H9 (cell line): Measurements from ENCODE around the gene SACM1L. TPM values are rescaled to one million over a fixed set of nuclear protein-coding genes. Genes with fewer than 3 reads are reported as not detected.

Experiments
- DNase-seq: peaks from one replicate; pipeline ENCODE4 v3.0.0-alpha.2; 2017
- H2AFZ ChIP-seq: one replicate; pipeline ENCODE4 v1.6.1; 2013; ENCODE audit warnings: mild to moderate bottlenecking, low read length, control low read depth, moderate library complexity
- H2AK5ac ChIP-seq: 2 replicates; pipeline ENCODE4 v1.6.1; 2013; ENCODE audit warnings: low read length, control low read depth, mixed read lengths; ENCODE audit not compliant: insufficient read length
- H2BK120ac ChIP-seq: one replicate; pipeline ENCODE4 v1.6.1; 2013; ENCODE audit warnings: low read depth, mild to moderate bottlenecking, low read length, control low read depth, inconsistent platforms; ENCODE audit not compliant: poor library complexity, severe bottlenecking
- H2BK12ac ChIP-seq: 2 replicates; pipeline ENCODE4 v1.6.1; 2013; ENCODE audit warnings: low read length, control low read depth, mixed read lengths, low read depth; ENCODE audit not compliant: insufficient read length
- H2BK15ac ChIP-seq: 2 replicates; pipeline ENCODE4 v1.6.1; 2013; ENCODE audit warnings: low read depth, low read length, control low read depth
- H2BK20ac ChIP-seq: one replicate; pipeline ENCODE4 v1.6.1; 2013; ENCODE audit warnings: low read depth, mild to moderate bottlenecking, low read length, control low read depth, inconsistent platforms; ENCODE audit not compliant: poor library complexity, severe bottlenecking
- H2BK5ac ChIP-seq: 2 replicates; pipeline ENCODE4 v1.6.1; 2013; ENCODE audit warnings: low read length, control low read depth, mixed read lengths; ENCODE audit not compliant: insufficient read length
- H3K14ac ChIP-seq: 2 replicates; pipeline ENCODE4 v1.6.1; 2013; ENCODE audit warnings: low read length, control low read depth; ENCODE audit not compliant: insufficient read depth
- H3K18ac ChIP-seq: 2 replicates; pipeline ENCODE4 v1.6.1; 2013; ENCODE audit warnings: low read depth, mild to moderate bottlenecking, mixed read lengths, low read length, control low read depth; ENCODE audit not compliant: insufficient read length
- H3K23ac ChIP-seq: 2 replicates; pipeline ENCODE4 v1.6.1; 2013; ENCODE audit warnings: low read length, control low read depth, mixed read lengths, low read depth; ENCODE audit not compliant: insufficient read length
- H3K23me2 ChIP-seq: 2 replicates; pipeline ENCODE4 v1.6.1; 2013; ENCODE audit warnings: low read depth, mild to moderate bottlenecking, mixed read lengths, low read length, control low read depth; ENCODE audit not compliant: insufficient read length, poor library complexity, severe bottlenecking
- H3K27ac ChIP-seq: 2 replicates; pipeline ENCODE4 v1.5.1; 2013; ENCODE audit warnings: low read length, control low read depth, mixed read lengths, low read depth; ENCODE audit not compliant: insufficient read length
- H3K27me3 ChIP-seq: 2 replicates; pipeline ENCODE4 v1.6.1; 2013; ENCODE audit warnings: low read length, control low read depth, inconsistent platforms; ENCODE audit not compliant: insufficient read depth
- H3K4ac ChIP-seq: 2 replicates; pipeline ENCODE4 v1.6.1; 2013; ENCODE audit warnings: low read depth, mild to moderate bottlenecking, control low read depth, inconsistent platforms, low read length, moderate library complexity
- H3K4me1 ChIP-seq: 2 replicates; pipeline ENCODE4 v1.6.1; 2013; ENCODE audit warnings: low read length, control low read depth, inconsistent platforms; ENCODE audit not compliant: insufficient read depth
- H3K4me2 ChIP-seq: 2 replicates; pipeline ENCODE4 v1.6.1; 2013; ENCODE audit warnings: low read length, control low read depth, mixed read lengths; ENCODE audit not compliant: insufficient read length, insufficient read depth
- H3K56ac ChIP-seq: 2 replicates; pipeline ENCODE4 v1.6.1; 2013; ENCODE audit warnings: low read depth, mild to moderate bottlenecking, mixed read lengths, low read length, control low read depth; ENCODE audit not compliant: insufficient read length
- H3K79me1 ChIP-seq: 2 replicates; pipeline ENCODE4 v1.6.1; 2013; ENCODE audit warnings: low read depth, mild to moderate bottlenecking, moderate library complexity, low read length, control low read depth, inconsistent platforms; ENCODE audit not compliant: insufficient read depth, poor library complexity, severe bottlenecking
- H3K79me2 ChIP-seq: 2 replicates; pipeline ENCODE4 v1.6.1; 2013; ENCODE audit warnings: low read length, control low read depth, inconsistent platforms; ENCODE audit not compliant: insufficient read depth
- H3K9ac ChIP-seq: 2 replicates; pipeline ENCODE4 v1.6.1; 2013; ENCODE audit warnings: low read length, control low read depth, mixed read lengths; ENCODE audit not compliant: insufficient read length; ENCODE audit errors: extremely low read depth
- H3K9me3 ChIP-seq: one replicate; pipeline ENCODE4 v1.6.1; 2013; ENCODE audit warnings: low read depth, low read length, inconsistent platforms; ENCODE audit not compliant: control insufficient read depth
- H3T11ph ChIP-seq: one replicate; pipeline ENCODE4 v1.6.1; 2013; ENCODE audit warnings: mild to moderate bottlenecking, low read length, control low read depth, inconsistent platforms
- H4K20me1 ChIP-seq: one replicate; pipeline ENCODE4 v1.6.1; 2013; ENCODE audit not compliant: control insufficient read depth, insufficient read length, insufficient read depth
- H4K5ac ChIP-seq: 2 replicates; pipeline ENCODE4 v1.6.1; 2013; ENCODE audit warnings: low read depth, mild to moderate bottlenecking, mixed read lengths, low read length, control low read depth; ENCODE audit not compliant: insufficient read length
- H4K8ac ChIP-seq: replicated peaks from 2 replicates; pipeline ENCODE4 v1.6.1; 2013; ENCODE audit warnings: low read length, control low read depth, mixed read lengths, low read depth; ENCODE audit not compliant: insufficient read length
- H4K91ac ChIP-seq: 2 replicates; pipeline ENCODE4 v1.6.1; 2013; ENCODE audit warnings: low read depth, mild to moderate bottlenecking, moderate library complexity, mixed read lengths, low read length, control low read depth; ENCODE audit not compliant: insufficient read length
- H3K27ac Mint-ChIP-seq, 3 experiments: 2 replicates in 2 of 3; 3 replicates in 1 of 3; pipeline ENCODE4 v1.8.0; 2020 to 2021; ENCODE audit warnings: mixed read lengths in 3 of 3, mild to moderate bottlenecking in 1 of 3, moderate library complexity in 1 of 3
- H3K27me3 Mint-ChIP-seq: 2 replicates; pipeline ENCODE4 v1.8.0; 2021; ENCODE audit warnings: low read depth, mild to moderate bottlenecking, moderate library complexity, mixed read lengths
- H3K36me3 Mint-ChIP-seq, 3 experiments: 2 replicates in 2 of 3; 3 replicates in 1 of 3; pipeline ENCODE4 v1.8.0; 2020 to 2021; ENCODE audit warnings: low read depth in 3 of 3, mixed read lengths in 3 of 3; ENCODE audit not compliant: insufficient read depth in 1 of 3
- H3K4me1 Mint-ChIP-seq, 2 experiments: 2 replicates each; pipeline ENCODE4 v1.8.0; 2020; ENCODE audit warnings: mixed read lengths in 2 of 2
- H3K4me3 Mint-ChIP-seq, 2 experiments: 2 replicates in 1 of 2; 3 replicates in 1 of 2; pipeline ENCODE4 v1.8.0; 2020 to 2021; ENCODE audit warnings: mild to moderate bottlenecking in 2 of 2, mixed read lengths in 2 of 2, moderate library complexity in 1 of 2
- H3K9me3 Mint-ChIP-seq, 2 experiments: 2 replicates in 1 of 2; 3 replicates in 1 of 2; pipeline ENCODE4 v1.8.0; 2020; ENCODE audit warnings: mild to moderate bottlenecking in 2 of 2, mixed read lengths in 2 of 2, moderate library complexity in 1 of 2
- WGBS: extraction: QIAGEN DNeasy Blood & Tissue Kit; methylation state at CpG from one replicate; pipeline ENCODE4 v1.1.7; 2013; ENCODE audit warnings: missing lambda C conversion rate, low lambda C conversion rate, mixed read lengths; ENCODE audit not compliant: insufficient read length; ENCODE audit errors: extremely low coverage; 5-methylcytosine and 5-hydroxymethylcytosine counted together
- total RNA-seq: library from RNA; stranded (reverse); gene quantifications from 2 replicates; pipeline ENCODE4 v1.2.1, GENCODE V29; 2021
- TF ChIP-seq, protein P1 (sequence below): fragments of 200-600 bp; sonication (generic); conservative IDR thresholded peaks from 3 replicates; pipeline ENCODE4 v1.8.0; 2021; ENCODE audit warnings: antibody characterized with exemption, mild to moderate bottlenecking

SACM1L gene
- total RNA-seq, 1 experiment from 2014 or later, result 52.8 TPM

DNA sequence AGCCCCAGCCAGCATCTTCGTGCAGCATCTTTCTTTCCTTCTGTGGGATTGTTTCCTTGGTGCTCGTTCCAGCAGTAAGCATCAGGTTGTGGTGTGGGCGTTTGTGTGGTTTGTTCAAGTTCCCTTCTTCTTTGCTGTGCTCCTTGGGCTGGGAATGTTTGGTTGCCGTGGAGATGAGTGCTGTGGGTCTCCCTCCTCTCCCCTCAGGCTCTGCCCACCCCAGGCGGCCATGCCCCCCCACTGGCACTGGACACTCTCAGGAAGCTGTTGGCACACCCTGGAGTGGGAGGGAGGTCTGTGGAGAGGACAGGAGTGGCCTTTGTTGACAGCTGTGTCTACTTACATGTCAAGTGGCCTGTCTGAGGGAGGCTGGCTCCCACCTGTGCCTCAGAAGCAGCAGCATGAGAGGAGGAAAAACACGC, 46.5 kb upstream of the SACM1L start:
- WGBS, result no CpG with 5 or more reads among the region's 6 CpGs
- Histone ChIP-seq H2AK5ac (no peak overlapping the region), H2BK5ac (no peak overlapping the region), H3T11ph (no peak overlapping the region), H3K79me2 (no peaks in the 10 kb centered on the region), H3K9ac (no peak overlapping the region), H2BK15ac (no peak overlapping the region), H3K56ac (no peak overlapping the region), H2AFZ (no peak overlapping the region), H3K27ac (no peak overlapping the region), H3K23ac (no peak overlapping the region), H3K18ac (no peak overlapping the region), H3K23me2 (no peaks in the 10 kb centered on the region), H3K9me3 (no peaks in the 10 kb centered on the region), H3K27me3 (no peaks in the 10 kb centered on the region), H3K4me2 (no peak overlapping the region), H4K8ac (no peak overlapping the region), H4K91ac (no peak overlapping the region), H3K4ac (no peak overlapping the region), H4K5ac (no peak overlapping the region), H4K20me1 (no peaks in the 10 kb centered on the region), H2BK12ac (no peak overlapping the region), H2BK20ac (no peak overlapping the region), H3K14ac (no peak overlapping the region), H3K79me1 (no peaks in the 10 kb centered on the region), H2BK120ac (no peak overlapping the region), H3K4me1 (peaks cover 13% of the 10 kb centered on the region)
- TF ChIP-seq, protein P1, sequence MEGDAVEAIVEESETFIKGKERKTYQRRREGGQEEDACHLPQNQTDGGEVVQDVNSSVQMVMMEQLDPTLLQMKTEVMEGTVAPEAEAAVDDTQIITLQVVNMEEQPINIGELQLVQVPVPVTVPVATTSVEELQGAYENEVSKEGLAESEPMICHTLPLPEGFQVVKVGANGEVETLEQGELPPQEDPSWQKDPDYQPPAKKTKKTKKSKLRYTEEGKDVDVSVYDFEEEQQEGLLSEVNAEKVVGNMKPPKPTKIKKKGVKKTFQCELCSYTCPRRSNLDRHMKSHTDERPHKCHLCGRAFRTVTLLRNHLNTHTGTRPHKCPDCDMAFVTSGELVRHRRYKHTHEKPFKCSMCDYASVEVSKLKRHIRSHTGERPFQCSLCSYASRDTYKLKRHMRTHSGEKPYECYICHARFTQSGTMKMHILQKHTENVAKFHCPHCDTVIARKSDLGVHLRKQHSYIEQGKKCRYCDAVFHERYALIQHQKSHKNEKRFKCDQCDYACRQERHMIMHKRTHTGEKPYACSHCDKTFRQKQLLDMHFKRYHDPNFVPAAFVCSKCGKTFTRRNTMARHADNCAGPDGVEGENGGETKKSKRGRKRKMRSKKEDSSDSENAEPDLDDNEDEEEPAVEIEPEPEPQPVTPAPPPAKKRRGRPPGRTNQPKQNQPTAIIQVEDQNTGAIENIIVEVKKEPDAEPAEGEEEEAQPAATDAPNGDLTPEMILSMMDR, result no peak
- peak overlapping the region; percentile 25 to 63 (median 45); a peak in 3 of 7 replicates for H3K27ac Mint-ChIP-seq
- H3K9me3 Mint-ChIP-seq, result no peaks in the 10 kb centered on the region
- H3K27me3 Mint-ChIP-seq, result no peaks in the 10 kb centered on the region
- H3K36me3 Mint-ChIP-seq, result peaks cover 0 to 9% (median 4%) of the 10 kb centered on the region in 3 experiments; a peak in 5 of 7 replicates
- no peak for DNase-seq
- H3K4me3 Mint-ChIP-seq, result no peak overlapping the region
- peaks cover 40% of the 10 kb centered on the region in 2 experiments for H3K4me1 Mint-ChIP-seq
